Lower lobe of right lung (tissue), 2 donors: ENCODE results near the gene STAT3. TPM values are rescaled to one million over a fixed set of nuclear protein-coding genes. Genes with fewer than 3 reads are reported as not detected.

Experiments used
- ATAC-seq, 2 donors: fragments of 200-7000 bp; cut with Tn5 transposase; one replicate each; pipeline ENCODE4 v1.9.1; 2020 to 2022; ENCODE audit warnings: mild to moderate bottlenecking in 2 of 2, moderate library complexity in 2 of 2
- DNase-seq: peaks from one replicate; pipeline ENCODE4 v3.0.0-alpha.2; 2020
- H3K27ac ChIP-seq: fragments of 200-600 bp; one replicate; pipeline ENCODE4 v1.8.0; 2022
- H3K27me3 ChIP-seq: fragments of 200-600 bp; one replicate; pipeline ENCODE4 v1.8.0; 2022; ENCODE audit warnings: low read depth
- H3K36me3 ChIP-seq: fragments of 200-600 bp; one replicate; pipeline ENCODE4 v1.8.0; 2022; ENCODE audit warnings: mild to moderate bottlenecking
- H3K4me1 ChIP-seq: fragments of 200-600 bp; one replicate; pipeline ENCODE4 v1.8.0; 2022
- H3K4me3 ChIP-seq: fragments of 200-600 bp; one replicate; pipeline ENCODE4 v1.8.0; 2022; ENCODE audit warnings: mild to moderate bottlenecking
- H3K9me3 ChIP-seq: fragments of 200-600 bp; one replicate; pipeline ENCODE4 v1.8.0; 2022
- CTCF ChIP-seq: fragments of 200-600 bp; IDR thresholded peaks from one replicate; pipeline ENCODE4 v1.8.0; 2022; ENCODE audit warnings: antibody characterized with exemption, mild to moderate bottlenecking
- intact Hi-C: fragments of 100-400 bp; cut with DNase I; formaldehyde crosslinking; loops from one replicate; pipeline ENCODE4 v1.11.0; 2022
- total RNA-seq: library from RNA; stranded (reverse); fragmentation: NEBNext Ultra II Directional; extraction: Animal tissue kit (Norgen Biotek cat#: 25700); gene quantifications from one replicate; pipeline ENCODE4 v1.2.1, GENCODE V29; 2021
- donor health status: DM: no; HTN: yes; CAD: no; lungs with severe emphysema.

Gene STAT3
- total RNA-seq, 1 donor from 2014 or later, result 278 TPM

GRCh38 chr17:42313773-42314566, 74.3 kb downstream of the STAT3 start:
- no peak for TF ChIP-seq CTCF
- intact Hi-C loops, result loop anchor here (10.0 kb wide), 1 partner anchor 201 kb away; no protein-coding TSS in a partner anchor
- ATAC-seq, result no peak
- H3K4me1 ChIP-seq, result peaks cover 51% of the 10 kb centered on the region
- no peaks in the 10 kb centered on the region for H3K9me3 ChIP-seq
- no peaks in the 10 kb centered on the region for H3K27me3 ChIP-seq
- H3K36me3 ChIP-seq, result peaks cover 87% of the 10 kb centered on the region
- DNase-seq, result no peak
- H3K4me3 ChIP-seq, result no peak overlapping the region
- peak overlapping the region; percentile 22 for H3K27ac ChIP-seq

- no peaks in the 10 kb centered on the region for H3K9me3 ChIP-seq
- DNase-seq, result no peak
- intact Hi-C loops, result loop anchor here (10.0 kb wide), 1 partner anchor 201 kb away; no protein-coding TSS in a partner anchor
- peaks cover 87% of the 10 kb centered on the region for H3K36me3 ChIP-seq
- no peak for TF ChIP-seq CTCF
- H3K27me3 ChIP-seq, result no peaks in the 10 kb centered on the region
- H3K4me1 ChIP-seq, result peaks cover 45% of the 10 kb centered on the region
- ATAC-seq, result no peak
- no peak overlapping the region for H3K4me3 ChIP-seq
- peak overlapping the region; percentile 22 for H3K27ac ChIP-seq
Observed at GRCh38 chr17:42313389-42313772, 74.9 kb downstream of the STAT3 start.

GRCh38 chr17:42312285-42313130, 75.7 kb downstream of the STAT3 start:
- H3K4me3 ChIP-seq, result peak overlapping the region; percentile 10
- peaks cover 44% of the 10 kb centered on the region for H3K4me1 ChIP-seq
- H3K9me3 ChIP-seq, result no peaks in the 10 kb centered on the region
- ATAC-seq (peak; percentile 86), DNase-seq (peak; percentile 88)
- intact Hi-C loops, result loop anchor here (10.0 kb wide), 1 partner anchor 202 kb away; no protein-coding TSS in a partner anchor
- no peaks in the 10 kb centered on the region for H3K27me3 ChIP-seq
- peaks cover 87% of the 10 kb centered on the region for H3K36me3 ChIP-seq
- H3K27ac ChIP-seq, result peak overlapping the region; percentile 71
- peak; percentile 67 for TF ChIP-seq CTCF

GRCh38 chr17:42312035-42312284, 76.3 kb downstream of the STAT3 start:
- H3K27me3 ChIP-seq, result no peaks in the 10 kb centered on the region
- intact Hi-C loops, result loop anchor here (10.0 kb wide), 1 partner anchor 203 kb away; no protein-coding TSS in a partner anchor
- H3K36me3 ChIP-seq, result peaks cover 87% of the 10 kb centered on the region
- peaks cover 44% of the 10 kb centered on the region for H3K4me1 ChIP-seq
- no peak for DNase-seq
- H3K9me3 ChIP-seq, result no peaks in the 10 kb centered on the region
- H3K4me3 ChIP-seq, result peak overlapping the region; percentile 10
- no peak for ATAC-seq
- H3K27ac ChIP-seq, result peak overlapping the region; percentile 71
- TF ChIP-seq CTCF, result no peak

GRCh38 chr17:42311240-42312034, 76.8 kb downstream of the STAT3 start:
- Histone ChIP-seq H3K4me3 (peak overlapping the region; percentile 10), H3K4me1 (peaks cover 44% of the 10 kb centered on the region), H3K36me3 (peaks cover 87% of the 10 kb centered on the region), H3K27me3 (no peaks in the 10 kb centered on the region), H3K27ac (peak overlapping the region; percentile 71), H3K9me3 (no peaks in the 10 kb centered on the region)
- no peak for TF ChIP-seq CTCF
- intact Hi-C loops, result loop anchor here (10.0 kb wide), 1 partner anchor 203 kb away; no protein-coding TSS in a partner anchor
- peak; percentile 93 for DNase-seq
- ATAC-seq, result peak; percentile 92 to 93
